ENCODE data around the gene MRGPRG. TPM values are rescaled to one million over a fixed set of nuclear protein-coding genes. Genes with fewer than 3 reads are reported as not detected.

Gene MRGPRG
- total and polyA plus RNA-seq, 2 of the 4 experiments (the other 2 are of a cell fraction): not detected

GRCh38 chr11:3231550-3231850 is 12.9 kb upstream of the MRGPRG start:
- no peaks in the 10 kb centered on the region for H3K9me3 ChIP-seq (ENCODE audit: control insufficient read depth, insufficient read depth, low read length)
- no peak overlapping the region for H3K18ac ChIP-seq (ENCODE audit: low read depth, low read length)
- no peak overlapping the region for H2BK5ac ChIP-seq (ENCODE audit: low read depth, low read length, poor library complexity, severe bottlenecking)
- H3K9ac ChIP-seq (ENCODE audit: low read depth, low read length): no peak overlapping the region
- H3K4me1 ChIP-seq (ENCODE audit: control insufficient read depth, insufficient read depth, low read length): no peaks in the 10 kb centered on the region
- 60% methylated on average over 1 of the region's 6 CpGs; no CpG with 5 or more reads in 1 of the 2 experiments for WGBS, 2 experiments (ENCODE audit: extremely low coverage in 2 of 2, insufficient read length in 1 of 2)
- H4K5ac ChIP-seq (ENCODE audit: low read depth, low read length): no peak overlapping the region
- ATAC-seq (ENCODE audit: low read depth) (no peak), DNase-seq (no peak)
- no TSS peak for BruUV-seq (replicated peaks)
- dilution Hi-C loops (cut with HindIII; ENCODE audit: low sequenced_read_pairs, unreplicated experiment) (no loop called here), intact Hi-C loops (cut with micrococcal nuclease) (no loop called here), in situ Hi-C loops (cut with MboI; ENCODE audit: low sequenced_read_pairs) (no loop called here)
- H4K91ac ChIP-seq (ENCODE audit: insufficient read depth, low read depth, low read length): no peak overlapping the region
- H3K4me2 ChIP-seq (ENCODE audit: low read depth, low read length): no peak overlapping the region
- H2AFZ ChIP-seq (replicated peaks; ENCODE audit: low read length, poor library complexity): no peak overlapping the region
- no peak overlapping the region for H3K14ac ChIP-seq (replicated peaks; ENCODE audit: low read depth, low read length)
- no peak for TF ChIP-seq NFE2L2 (IDR thresholded peaks at IDR 0.05; ENCODE audit: low read depth, low read length)
- no peak for TF ChIP-seq MAFK (IDR thresholded peaks at IDR 0.05; ENCODE audit: low read depth, low read length)
- TF ChIP-seq, protein P1, sequence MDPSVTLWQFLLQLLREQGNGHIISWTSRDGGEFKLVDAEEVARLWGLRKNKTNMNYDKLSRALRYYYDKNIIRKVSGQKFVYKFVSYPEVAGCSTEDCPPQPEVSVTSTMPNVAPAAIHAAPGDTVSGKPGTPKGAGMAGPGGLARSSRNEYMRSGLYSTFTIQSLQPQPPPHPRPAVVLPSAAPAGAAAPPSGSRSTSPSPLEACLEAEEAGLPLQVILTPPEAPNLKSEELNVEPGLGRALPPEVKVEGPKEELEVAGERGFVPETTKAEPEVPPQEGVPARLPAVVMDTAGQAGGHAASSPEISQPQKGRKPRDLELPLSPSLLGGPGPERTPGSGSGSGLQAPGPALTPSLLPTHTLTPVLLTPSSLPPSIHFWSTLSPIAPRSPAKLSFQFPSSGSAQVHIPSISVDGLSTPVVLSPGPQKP (IDR thresholded peaks at IDR 0.05; ENCODE audit: borderline replicate concordance, low read depth, low read length): no peak
- TF ChIP-seq, protein P2, sequence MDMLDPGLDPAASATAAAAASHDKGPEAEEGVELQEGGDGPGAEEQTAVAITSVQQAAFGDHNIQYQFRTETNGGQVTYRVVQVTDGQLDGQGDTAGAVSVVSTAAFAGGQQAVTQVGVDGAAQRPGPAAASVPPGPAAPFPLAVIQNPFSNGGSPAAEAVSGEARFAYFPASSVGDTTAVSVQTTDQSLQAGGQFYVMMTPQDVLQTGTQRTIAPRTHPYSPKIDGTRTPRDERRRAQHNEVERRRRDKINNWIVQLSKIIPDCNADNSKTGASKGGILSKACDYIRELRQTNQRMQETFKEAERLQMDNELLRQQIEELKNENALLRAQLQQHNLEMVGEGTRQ (IDR thresholded peaks at IDR 0.05; ENCODE audit: low read depth, low read length): no peak
- TF ChIP-seq MXI1 (IDR thresholded peaks at IDR 0.05; ENCODE audit: borderline replicate concordance, low read depth, low read length): no peak
- TF ChIP-seq CHD1 (IDR thresholded peaks at IDR 0.05; ENCODE audit: low read depth, low read length): no peak
- no peak for TF ChIP-seq CTCF (conservative IDR thresholded peaks at IDR 0.05; ENCODE audit: low read depth, low read length)
- TF ChIP-seq POLR2A (IDR thresholded peaks at IDR 0.05; ENCODE audit: low read depth, low read length): no peak
- TF ChIP-seq RFX5 (IDR thresholded peaks at IDR 0.05; ENCODE audit: low read depth, low read length): no peak
- no peak for TF ChIP-seq BHLHE40 (IDR thresholded peaks at IDR 0.05; ENCODE audit: low read depth, low read length)
- no peak for TF ChIP-seq FOS (IDR thresholded peaks at IDR 0.05; ENCODE audit: low read depth, low read length)
- TF ChIP-seq SMC3 (IDR thresholded peaks at IDR 0.05; ENCODE audit: low read depth, low read length): no peak
- no peak for TF ChIP-seq RAD21 (IDR thresholded peaks at IDR 0.05; ENCODE audit: low read length)
- TF ChIP-seq RCOR1 (IDR thresholded peaks at IDR 0.05; ENCODE audit: insufficient replicate concordance, low read length): no peak
- no peak for TF ChIP-seq CEBPB (IDR thresholded peaks at IDR 0.05; ENCODE audit: low read depth, low read length)
- no peak for TF ChIP-seq MAZ (IDR thresholded peaks at IDR 0.05; ENCODE audit: borderline replicate concordance, low read depth, low read length)
- POLR2A ChIA-PET (ENCODE audit: unreplicated experiment): no interaction called here
- no peak overlapping the region for H2BK15ac ChIP-seq (ENCODE audit: low read depth, low read length)
- H2BK20ac ChIP-seq (ENCODE audit: low read depth, low read length): no peak overlapping the region
- H4K20me1 ChIP-seq (ENCODE audit: insufficient read depth, low read length): no peaks in the 10 kb centered on the region
- H2BK120ac ChIP-seq (ENCODE audit: low read depth, low read length): no peak overlapping the region
- no peak overlapping the region for H3K56ac ChIP-seq (ENCODE audit: extremely low read depth, insufficient read depth, low read length)
- no peak overlapping the region for H3K4ac ChIP-seq (ENCODE audit: low read depth, low read length)
- H3K23ac ChIP-seq (ENCODE audit: low read depth, low read length): no peak overlapping the region
- H4K8ac ChIP-seq (ENCODE audit: low read depth in 2 of 2, low read length in 2 of 2): no peak overlapping the region
- no peak overlapping the region for H2AK5ac ChIP-seq (ENCODE audit: low read depth, low read length)
- CTCF ChIA-PET: no interaction called here
- H2AK9ac ChIP-seq (replicated peaks; ENCODE audit: low read depth, low read length, poor library complexity): no peak overlapping the region
- no peaks in the 10 kb centered on the region for H3K79me1 ChIP-seq (ENCODE audit: low read depth in 1 of 2, low read length in 2 of 2)
- no peak overlapping the region for H3K27ac ChIP-seq (ENCODE audit: insufficient read depth, low read length)
- H3K27me3 ChIP-seq (ENCODE audit: control insufficient read depth, insufficient read depth, low read length): peaks cover 51% of the 10 kb centered on the region
- H3K36me3 ChIP-seq (ENCODE audit: control insufficient read depth, insufficient read depth, low read length): no peaks in the 10 kb centered on the region
- H3K4me3 ChIP-seq (ENCODE audit: insufficient read depth, low read depth, low read length): no peak overlapping the region
- H3K9me1 ChIP-seq (ENCODE audit: insufficient read depth, low read length): no peaks in the 10 kb centered on the region

All from IMR-90 (cell line).